ENCODE data around the gene ACYP1.

ACYP1 gene

GRCh38 chr14:75025082-75025481 lies 38.7 kb downstream of the ACYP1 start:
- no peak for DNase-seq (ENCODE audit: low spot score)
- TF ChIP-seq, protein P1, sequence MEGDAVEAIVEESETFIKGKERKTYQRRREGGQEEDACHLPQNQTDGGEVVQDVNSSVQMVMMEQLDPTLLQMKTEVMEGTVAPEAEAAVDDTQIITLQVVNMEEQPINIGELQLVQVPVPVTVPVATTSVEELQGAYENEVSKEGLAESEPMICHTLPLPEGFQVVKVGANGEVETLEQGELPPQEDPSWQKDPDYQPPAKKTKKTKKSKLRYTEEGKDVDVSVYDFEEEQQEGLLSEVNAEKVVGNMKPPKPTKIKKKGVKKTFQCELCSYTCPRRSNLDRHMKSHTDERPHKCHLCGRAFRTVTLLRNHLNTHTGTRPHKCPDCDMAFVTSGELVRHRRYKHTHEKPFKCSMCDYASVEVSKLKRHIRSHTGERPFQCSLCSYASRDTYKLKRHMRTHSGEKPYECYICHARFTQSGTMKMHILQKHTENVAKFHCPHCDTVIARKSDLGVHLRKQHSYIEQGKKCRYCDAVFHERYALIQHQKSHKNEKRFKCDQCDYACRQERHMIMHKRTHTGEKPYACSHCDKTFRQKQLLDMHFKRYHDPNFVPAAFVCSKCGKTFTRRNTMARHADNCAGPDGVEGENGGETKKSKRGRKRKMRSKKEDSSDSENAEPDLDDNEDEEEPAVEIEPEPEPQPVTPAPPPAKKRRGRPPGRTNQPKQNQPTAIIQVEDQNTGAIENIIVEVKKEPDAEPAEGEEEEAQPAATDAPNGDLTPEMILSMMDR (IDR thresholded peaks at IDR 0.05; ENCODE audit: extremely low read depth, missing control alignments), result no peak

DNA sequence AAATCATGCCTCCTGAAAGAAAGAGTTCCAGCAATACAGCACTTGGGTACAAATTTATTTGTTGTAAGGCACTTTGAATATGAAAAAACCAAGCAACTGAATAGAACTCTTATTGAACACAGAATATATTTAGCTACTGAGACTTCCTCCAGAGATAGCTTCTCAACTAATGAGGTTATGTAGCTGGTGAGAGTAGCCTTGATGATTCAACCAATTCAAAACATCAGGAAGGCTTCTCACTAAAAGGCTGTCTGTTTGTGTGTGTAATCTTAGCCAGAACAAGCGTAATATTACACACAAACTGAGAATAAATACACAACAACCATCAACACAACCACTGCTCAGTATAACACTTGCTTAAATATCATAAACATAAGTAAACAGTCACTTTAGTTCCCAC lies 40.7 kb downstream of the ACYP1 start:
- no peak for DNase-seq (ENCODE audit: low spot score)
- TF ChIP-seq, protein P1 (IDR thresholded peaks at IDR 0.05; ENCODE audit: extremely low read depth, missing control alignments), result no peak

DNA sequence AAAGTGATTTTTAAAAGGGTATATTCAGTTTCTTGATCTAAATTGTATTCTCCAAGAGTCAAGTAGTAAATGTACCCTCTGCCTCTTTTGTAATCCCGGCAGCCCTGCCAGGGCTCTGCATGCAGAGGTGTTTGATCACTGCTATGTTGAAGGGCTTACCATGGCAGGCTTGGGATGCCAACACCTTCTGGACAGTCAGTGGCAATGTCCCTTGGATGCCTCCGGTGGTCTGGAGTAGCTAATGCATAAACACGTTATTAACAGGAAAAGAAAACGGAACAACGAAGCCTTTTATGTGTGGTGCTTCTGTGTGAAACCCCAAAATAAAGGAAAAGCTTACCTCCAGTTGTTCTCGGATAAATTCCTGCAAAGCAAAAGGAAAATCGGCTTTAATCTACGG lies 41.2 kb downstream of the ACYP1 start:
- no peak for DNase-seq (ENCODE audit: low spot score)
- TF ChIP-seq, protein P1 (IDR thresholded peaks at IDR 0.05; ENCODE audit: extremely low read depth, missing control alignments), result no peak

DNA sequence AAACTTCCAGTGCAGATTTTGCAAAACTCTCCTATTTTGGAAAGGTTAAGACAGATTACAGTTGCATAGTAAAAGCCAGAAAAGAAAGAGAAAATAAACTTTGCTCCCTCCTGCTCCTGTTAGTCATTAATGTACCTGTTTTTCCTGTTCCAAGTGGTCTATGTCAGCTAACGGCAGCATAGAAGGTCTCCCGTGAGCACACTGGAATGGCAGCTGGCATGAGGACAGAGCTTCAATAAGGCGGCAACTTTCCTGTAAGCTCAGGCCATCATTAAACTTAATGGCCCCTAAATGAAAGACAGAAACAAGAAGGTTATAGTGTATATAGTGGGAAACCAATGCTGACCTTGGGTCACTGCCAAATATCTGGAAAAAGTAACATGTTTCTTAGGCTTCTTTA lies 45.1 kb downstream of the ACYP1 start:
- DNase-seq (ENCODE audit: low spot score), result no peak
- TF ChIP-seq, protein P1 (IDR thresholded peaks at IDR 0.05; ENCODE audit: extremely low read depth, missing control alignments), result no peak

GRCh38 chr14:75016815-75017214 lies 47.0 kb downstream of the ACYP1 start:
- DNase-seq (ENCODE audit: low spot score), result no peak
- TF ChIP-seq, protein P1 (IDR thresholded peaks at IDR 0.05; ENCODE audit: extremely low read depth, missing control alignments), result no peak

DNA sequence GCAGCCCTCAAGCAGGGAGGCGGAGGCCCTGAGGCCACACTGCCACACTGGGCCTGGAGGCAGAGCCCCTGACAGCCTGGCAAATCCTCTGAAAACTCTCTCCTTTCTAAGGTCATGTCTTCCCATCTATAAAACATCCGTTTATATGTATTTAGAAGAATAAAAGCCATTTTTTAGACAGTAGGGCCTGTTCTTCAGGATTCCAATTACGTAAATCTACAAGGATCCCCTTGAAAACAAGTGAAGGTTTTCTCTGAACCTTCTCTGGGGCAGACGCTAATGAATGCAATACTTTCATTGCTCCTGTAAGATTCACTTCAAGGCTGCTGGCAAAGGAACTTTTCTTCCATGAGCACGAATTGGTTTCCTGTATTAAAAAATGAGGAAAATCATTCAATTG lies 48.3 kb downstream of the ACYP1 start:
- TF ChIP-seq, protein P1 (IDR thresholded peaks at IDR 0.05; ENCODE audit: extremely low read depth, missing control alignments), result no peak
- no peak for DNase-seq (ENCODE audit: low spot score)

DNA sequence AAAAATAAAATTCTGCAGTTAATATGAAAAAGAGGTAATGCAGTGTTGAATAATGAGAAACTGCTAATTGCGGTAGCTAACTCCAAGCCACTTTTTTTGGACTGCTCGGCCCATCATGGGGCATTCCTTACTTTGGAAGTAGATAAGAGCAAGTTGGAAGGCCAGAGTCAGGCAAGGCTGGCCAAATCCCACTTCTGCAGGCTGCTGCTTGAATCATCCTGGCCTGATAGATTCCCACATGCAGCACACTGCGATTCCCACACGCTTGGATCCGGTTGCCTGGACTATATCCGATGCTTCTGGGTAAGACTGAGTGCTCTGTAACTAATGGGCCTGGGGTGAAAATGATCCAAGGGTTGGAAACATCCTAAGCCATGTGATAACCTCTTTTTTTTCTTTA lies 50.5 kb downstream of the ACYP1 start:
- TF ChIP-seq, protein P1 (IDR thresholded peaks at IDR 0.05; ENCODE audit: extremely low read depth, missing control alignments), result no peak
- no peak for DNase-seq (ENCODE audit: low spot score)

All from GM20000 (cell line).